Measurements from ENCODE around the gene HMX2.

The HMX2 gene

GRCh38 chr10:123147635-123148413 lies at the start of gene HMX2:
TSS of gene HMX2 (plus strand) at chr10:123148136. CDS start at chr10:123148379, 243 bp downstream.
- no peak for DNase-seq (ENCODE audit: low read depth)

- no peak for DNase-seq (ENCODE audit: low read depth)
Observed at GRCh38 chr10:123100030-123100762, 47.7 kb upstream of the HMX2 start.

GRCh38 chr10:123101872-123102271 lies 46.1 kb upstream of the HMX2 start:
- DNase-seq (ENCODE audit: low read depth), result no peak

- no peak for DNase-seq (ENCODE audit: low read depth)
Observed at GRCh38 chr10:123102673-123103072, 45.3 kb upstream of the HMX2 start.

- no peak for DNase-seq (ENCODE audit: low read depth)
Observed at GRCh38 chr10:123103944-123104343, 44.0 kb upstream of the HMX2 start.

GRCh38 chr10:123109466-123109865 lies 38.5 kb upstream of the HMX2 start:
- DNase-seq (ENCODE audit: low read depth), result no peak

- no peak for DNase-seq (ENCODE audit: low read depth)
Observed at GRCh38 chr10:123117644-123118417, 30.1 kb upstream of the HMX2 start.

GRCh38 chr10:123119081-123119480 lies 28.9 kb upstream of the HMX2 start:
- no peak for DNase-seq (ENCODE audit: low read depth)

GRCh38 chr10:123126246-123126645 lies 21.7 kb upstream of the HMX2 start:
- DNase-seq (ENCODE audit: low read depth), result no peak

GRCh38 chr10:123129618-123130271 lies 18.2 kb upstream of the HMX2 start:
- no peak for DNase-seq (ENCODE audit: low read depth)

GRCh38 chr10:123132576-123133477 lies 15.1 kb upstream of the HMX2 start:
- DNase-seq (ENCODE audit: low read depth), result peak; percentile 79

- no peak for DNase-seq (ENCODE audit: low read depth)
Observed at GRCh38 chr10:123133541-123134342, 14.2 kb upstream of the HMX2 start.

- no peak for DNase-seq (ENCODE audit: low read depth)
Observed at GRCh38 chr10:123134343-123134914, 13.5 kb upstream of the HMX2 start.

- no peak for DNase-seq (ENCODE audit: low read depth)
Observed at GRCh38 chr10:123134915-123135414, 13.0 kb upstream of the HMX2 start.

- no peak for DNase-seq (ENCODE audit: low read depth)
Observed at GRCh38 chr10:123135415-123136141, 12.4 kb upstream of the HMX2 start, which contains the start of gene HMX3. TSS of gene HMX3 (plus strand) at chr10:123135970. CDS start at chr10:123136051, 81 bp downstream.

GRCh38 chr10:123136221-123136805 lies 11.6 kb upstream of the HMX2 start:
- no peak for DNase-seq (ENCODE audit: low read depth)

GRCh38 chr10:123136806-123137642 lies 10.9 kb upstream of the HMX2 start:
- DNase-seq (ENCODE audit: low read depth), result no peak

- no peak for DNase-seq (ENCODE audit: low read depth)
Observed at GRCh38 chr10:123139165-123139520, 8.8 kb upstream of the HMX2 start.
